ENCODE data around the gene TPGS1.
A peak's percentile ranks its signal among the peaks of the same experiment; 100 is the strongest.

The TPGS1 gene

GRCh38 chr19:522726-523125, 15.4 kb downstream of the TPGS1 start:
- DNase-seq, result no peak

DNA sequence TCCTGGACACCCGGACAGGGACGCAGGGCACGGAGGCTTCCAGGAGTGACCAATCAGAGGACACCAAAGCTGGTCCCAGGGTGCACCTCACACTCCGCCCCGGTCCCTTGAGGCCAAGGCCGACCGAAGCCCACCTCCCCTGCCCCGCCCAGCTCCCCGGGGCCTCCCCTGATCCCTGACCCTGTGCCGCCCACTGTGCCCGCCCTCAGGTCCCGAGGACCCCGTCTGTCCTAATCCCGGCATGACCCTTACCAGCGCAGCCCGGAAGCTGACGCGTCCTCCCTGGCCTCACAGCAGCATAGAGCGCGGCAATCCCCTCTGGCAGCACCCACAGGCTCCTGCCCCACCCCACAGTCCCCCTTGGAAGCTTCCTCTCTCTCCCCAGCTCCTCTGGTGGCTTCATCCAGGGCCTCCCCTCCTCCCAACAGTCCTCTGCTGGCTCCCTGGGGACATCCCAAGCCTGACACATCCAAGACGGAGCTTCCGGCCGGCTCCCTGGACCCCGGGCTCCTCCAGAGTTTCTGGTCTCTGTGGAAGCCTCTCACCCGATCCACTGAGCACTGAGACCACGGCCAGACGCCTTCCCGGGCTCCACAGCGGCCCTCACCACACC, 16.9 kb downstream of the TPGS1 start:
- no peak for DNase-seq

DNA sequence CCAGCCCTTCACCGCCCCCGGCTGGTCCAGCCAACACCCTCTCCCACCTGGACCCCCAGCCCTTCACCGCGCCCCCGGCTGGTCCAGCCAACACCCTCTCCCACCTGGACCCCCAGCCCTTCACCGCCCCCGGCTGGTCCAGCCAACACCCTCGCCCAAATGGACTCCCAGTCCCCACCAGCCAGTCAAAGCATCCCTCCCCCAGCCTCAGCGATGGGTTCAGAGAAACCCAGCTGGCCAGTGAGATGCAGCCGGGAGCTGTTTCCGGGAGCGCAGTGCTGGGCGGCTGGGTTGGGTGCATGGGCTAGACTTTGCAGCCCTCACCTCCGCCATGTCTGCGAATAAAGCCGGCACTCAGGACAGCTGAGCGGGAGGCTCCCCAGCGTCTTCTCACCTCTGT, 17.7 kb downstream of the TPGS1 start:
- DNase-seq, result no peak

DNA sequence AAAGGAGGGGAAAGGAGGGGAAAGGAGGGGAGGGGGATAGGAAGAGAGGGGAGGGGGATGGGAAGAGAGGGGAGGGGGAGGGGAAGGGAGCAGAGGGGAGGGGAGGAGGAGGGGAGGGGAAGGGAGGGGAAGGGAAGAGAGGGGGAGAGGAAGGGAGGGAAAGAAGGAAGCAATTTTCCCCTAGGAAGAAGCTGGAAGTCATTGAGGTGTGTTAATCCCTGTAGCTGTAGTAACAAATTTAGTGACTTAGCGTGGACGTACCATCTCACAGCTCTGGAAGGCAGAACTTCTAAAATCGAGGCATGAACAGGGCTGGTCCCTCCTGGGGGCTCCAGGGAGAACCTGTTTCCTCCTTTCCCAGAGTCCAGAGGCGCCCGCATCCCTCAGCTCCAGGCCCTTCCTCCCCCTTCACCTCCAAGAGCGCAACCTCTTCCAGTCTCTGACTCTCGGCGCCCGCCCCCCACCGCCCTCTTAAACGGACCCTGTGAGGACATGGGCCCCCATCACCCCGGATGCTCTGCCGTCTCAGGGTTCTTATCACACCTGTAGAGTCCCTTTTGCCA, 18.6 kb downstream of the TPGS1 start:
- DNase-seq, result no peak

- DNase-seq, result no peak
Measured at GRCh38 chr19:530134-531008, 23.1 kb downstream of the TPGS1 start.

GRCh38 chr19:531009-531752, 23.9 kb downstream of the TPGS1 start:
- DNase-seq, result peak; percentile 91

GRCh38 chr19:531753-532560, 24.7 kb downstream of the TPGS1 start, which contains the start of gene CDC34:
Gene CDC34 (plus strand): TSS chr19:531760. CDS start chr19:531932, 172 bp downstream.
- DNase-seq, result peak; percentile 62

DNA sequence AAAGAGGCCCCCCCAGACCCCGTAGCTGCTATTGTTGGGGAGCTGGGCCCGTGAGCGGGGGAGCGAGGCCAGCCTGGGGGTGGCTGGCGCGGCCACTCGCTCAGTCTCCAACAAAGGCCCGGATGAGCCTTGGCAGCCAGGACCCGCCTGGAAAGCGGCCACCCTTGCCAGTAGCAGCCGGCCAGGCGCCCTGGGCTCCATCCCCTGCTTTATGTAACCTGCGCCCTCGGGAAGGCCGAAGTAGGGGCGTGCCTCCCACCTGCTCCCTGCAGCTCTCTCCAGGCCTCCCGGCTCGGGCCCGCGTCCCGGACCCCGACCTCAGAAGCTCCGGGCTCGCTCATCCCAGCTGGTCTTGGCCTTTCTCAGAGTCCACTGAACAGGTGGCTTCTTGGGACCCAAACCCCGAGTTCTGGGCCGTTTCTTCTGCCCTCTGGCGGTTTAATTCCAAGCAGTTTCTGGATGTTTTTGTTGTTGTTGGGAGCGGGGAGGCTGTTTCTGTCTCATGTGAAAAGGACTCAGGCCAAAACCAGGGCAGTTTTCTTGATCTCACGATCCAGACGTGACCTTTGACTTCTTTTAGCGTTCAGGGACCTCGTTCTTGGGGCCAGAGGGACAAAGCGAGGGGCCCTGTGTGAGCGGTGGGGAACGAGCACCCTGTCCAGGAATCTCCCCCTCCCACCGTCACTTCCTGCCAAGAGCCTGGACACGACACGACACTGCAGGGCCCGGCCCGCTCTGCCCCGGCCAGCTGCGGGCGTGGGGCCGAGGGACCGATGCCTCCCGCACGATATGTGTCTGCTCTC, 25.5 kb downstream of the TPGS1 start:
- DNase-seq, result peak; percentile 88

DNA sequence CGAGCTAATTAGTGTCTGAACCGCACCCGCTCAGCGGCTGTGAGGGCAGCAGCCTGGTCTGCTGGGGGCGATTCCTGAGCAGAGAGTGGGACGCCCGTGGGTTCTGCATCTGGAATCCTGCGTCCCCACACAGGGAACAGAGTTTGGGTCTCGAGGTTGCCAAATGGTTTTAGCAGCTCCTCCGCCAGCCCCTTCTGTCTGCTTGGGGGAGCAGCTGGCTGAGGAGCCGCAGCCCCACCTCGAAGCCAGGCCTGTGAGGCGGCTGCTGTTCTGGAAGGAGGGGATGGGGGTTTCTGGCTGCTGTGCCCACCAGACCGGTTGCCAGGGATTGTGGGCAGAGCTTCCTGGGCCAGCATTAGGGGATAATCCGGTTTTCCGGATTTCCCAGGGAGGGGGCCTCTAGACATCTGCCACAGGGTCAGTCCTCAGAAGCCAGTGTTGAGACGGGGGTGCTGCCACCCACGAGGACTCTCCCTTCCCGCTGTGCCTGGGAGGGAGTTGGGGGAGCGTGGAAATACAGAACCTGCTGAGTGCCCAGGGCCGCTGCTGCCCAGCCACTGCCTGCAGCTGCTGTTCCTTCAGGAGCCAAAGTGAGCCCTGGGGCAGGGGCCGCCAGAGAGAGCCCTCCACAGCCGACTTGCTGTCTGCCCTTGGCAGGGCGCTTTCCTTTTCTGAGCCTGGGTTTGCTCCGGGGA, 26.2 kb downstream of the TPGS1 start:
- DNase-seq, result no peak

- no peak for DNase-seq
Measured at GRCh38 chr19:534088-534487, 26.8 kb downstream of the TPGS1 start.

DNA sequence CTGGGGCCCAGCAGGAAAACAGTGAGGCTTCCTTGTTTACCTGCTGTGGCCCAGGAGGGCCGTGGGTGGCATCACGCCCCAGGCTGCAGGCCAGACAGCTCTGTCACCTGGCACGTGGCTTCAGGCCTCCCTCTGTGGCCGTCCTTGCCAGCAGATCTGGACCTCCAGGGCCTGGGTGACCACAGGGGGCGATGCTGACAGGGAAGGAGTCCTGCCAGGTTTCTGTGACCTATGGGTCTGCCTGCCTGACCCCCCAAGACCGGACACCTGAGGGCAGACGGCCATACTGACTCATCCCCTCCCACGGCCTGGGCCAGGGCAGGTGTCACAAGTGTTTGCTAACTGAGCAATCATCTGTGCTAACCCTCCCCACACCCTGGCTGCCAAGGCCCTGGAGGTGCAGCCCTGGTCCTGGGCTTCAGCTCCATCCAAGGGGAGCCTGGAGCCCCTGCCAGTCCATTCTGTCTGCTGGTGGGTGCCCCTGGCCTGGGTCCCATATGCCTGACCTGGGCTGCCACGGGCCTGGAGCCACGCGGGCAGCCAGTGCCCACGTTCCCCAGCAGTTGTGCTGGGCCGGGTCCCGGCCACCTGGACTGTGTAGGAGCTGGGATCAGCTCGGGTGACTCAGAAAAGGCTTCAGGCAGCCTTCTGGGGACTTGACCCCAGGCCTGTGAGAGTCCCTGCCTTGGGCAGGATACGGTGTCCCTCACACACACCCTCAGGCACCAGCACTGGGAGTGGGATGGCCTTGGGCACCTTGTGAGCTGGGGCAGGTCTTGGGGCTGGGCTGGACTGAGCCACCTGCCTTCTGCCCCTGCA, 27.9 kb downstream of the TPGS1 start:
- no peak for DNase-seq

- no peak for DNase-seq
Measured at GRCh38 chr19:536031-536880, 29.0 kb downstream of the TPGS1 start.

DNA sequence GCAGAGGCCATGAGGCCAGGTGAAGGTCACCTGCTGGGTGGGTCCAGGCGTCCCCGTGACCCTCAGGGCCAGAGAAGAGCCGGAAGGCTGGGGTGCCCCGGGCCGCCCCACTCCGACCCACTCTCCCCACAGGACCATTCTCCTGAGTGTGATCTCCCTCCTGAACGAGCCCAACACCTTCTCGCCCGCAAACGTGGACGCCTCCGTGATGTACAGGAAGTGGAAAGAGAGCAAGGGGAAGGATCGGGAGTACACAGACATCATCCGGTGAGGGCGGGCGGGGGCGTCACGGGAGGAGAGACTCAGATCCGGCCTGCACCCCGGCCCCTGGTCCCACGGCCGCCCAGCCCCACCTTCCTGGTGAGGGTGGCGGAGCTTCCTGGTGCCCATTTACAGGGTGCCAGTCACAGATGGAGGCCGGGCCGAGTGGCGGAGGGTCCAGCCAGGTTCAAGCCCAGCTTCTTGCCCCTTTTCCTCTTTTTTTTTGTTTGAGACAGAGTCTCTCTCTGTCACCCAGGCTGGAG, 29.6 kb downstream of the TPGS1 start:
- no peak for DNase-seq

- no peak for DNase-seq
Measured at GRCh38 chr19:538641-539428, 31.5 kb downstream of the TPGS1 start.

DNA sequence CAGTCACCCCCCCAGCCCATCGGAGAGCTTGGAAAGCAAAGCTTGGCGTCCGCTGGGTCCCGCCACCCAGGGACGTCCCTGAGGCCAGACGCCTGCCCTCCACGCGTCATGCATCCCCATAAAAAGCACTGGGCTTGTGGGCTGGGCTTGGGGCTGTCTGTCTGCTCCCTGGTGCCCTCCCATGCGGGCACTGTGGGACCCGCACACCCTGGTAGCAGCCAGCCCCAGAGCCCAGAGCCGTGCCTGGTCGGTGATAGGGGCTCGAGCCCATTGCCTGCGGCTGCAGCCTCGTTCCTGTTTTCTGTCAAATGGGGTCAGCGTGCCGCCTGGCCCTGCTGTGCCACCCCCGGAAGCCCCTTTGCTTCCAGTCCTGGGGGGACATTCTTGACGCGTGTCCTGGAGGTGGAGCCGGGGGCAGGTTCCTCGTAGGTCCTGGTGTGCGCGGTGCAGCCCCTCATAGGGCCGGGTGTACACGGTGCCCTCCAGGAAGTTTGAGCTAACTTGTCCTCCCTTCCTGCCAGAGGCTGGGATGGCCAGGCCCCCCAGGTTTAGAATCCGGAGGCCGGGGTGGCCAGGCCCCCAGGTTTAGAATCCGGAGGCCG, 32.2 kb downstream of the TPGS1 start:
- DNase-seq, result no peak

- DNase-seq, result no peak
Measured at GRCh38 chr19:540867-541637, 33.8 kb downstream of the TPGS1 start.

- DNase-seq, result no peak
Measured at GRCh38 chr19:541699-542098, 34.4 kb downstream of the TPGS1 start.
